ENCODE data around the gene HMG20A. TPM values are rescaled to one million over a fixed set of nuclear protein-coding genes. Genes with fewer than 3 reads are reported as not detected.

The HMG20A gene
- total and polyA plus RNA-seq, 2 of the 13 experiments (the other 11 are each of a cell fraction or from before 2014, with no cell fraction given), result 28.0 to 35.2 TPM

DNA sequence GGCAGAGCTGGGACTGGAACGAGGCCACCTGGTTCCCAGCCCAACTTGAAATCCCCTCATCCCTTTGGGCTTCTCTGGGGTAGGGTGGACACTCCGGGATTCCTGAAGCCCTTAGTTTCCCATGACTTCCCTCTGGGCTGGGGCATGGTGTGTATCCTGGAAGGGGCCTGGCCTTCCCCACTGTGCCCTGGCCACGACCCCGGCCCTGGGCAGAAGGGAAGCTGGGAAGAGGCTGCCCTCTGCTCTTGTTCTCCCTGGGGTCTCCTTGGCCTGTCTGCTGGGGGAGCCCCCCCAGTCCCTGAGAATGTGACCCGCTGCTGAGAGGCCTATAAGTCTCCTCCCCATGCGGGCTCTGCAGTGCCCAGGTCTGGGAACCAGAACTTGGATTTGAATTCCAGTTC is 107.1 kb downstream of the HMG20A start (continued):
- no peak for TF ChIP-seq ZBTB43 (CRISPR knock-in tag; conservative IDR thresholded peaks at IDR 0.05)
- TF ChIP-seq ZNF382 (CRISPR knock-in tag; IDR thresholded peaks at IDR 0.05; ENCODE audit: borderline replicate concordance), result no peak
- no peak for TF ChIP-seq KMT2A (CRISPR knock-in tag; IDR thresholded peaks at IDR 0.05)
- TF ChIP-seq, protein P1, sequence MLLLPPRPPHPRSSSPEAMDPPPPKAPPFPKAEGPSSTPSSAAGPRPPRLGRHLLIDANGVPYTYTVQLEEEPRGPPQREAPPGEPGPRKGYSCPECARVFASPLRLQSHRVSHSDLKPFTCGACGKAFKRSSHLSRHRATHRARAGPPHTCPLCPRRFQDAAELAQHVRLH (CRISPR knock-in tag; IDR thresholded peaks at IDR 0.05; ENCODE audit: borderline replicate concordance, low read depth), result no peak
- peak; percentile 71; the same call in 1 of the 2 replicates for TF ChIP-seq ZNF30 (CRISPR knock-in tag; IDR thresholded peaks at IDR 0.05)
- no peak for TF ChIP-seq ZKSCAN8 (CRISPR knock-in tag; IDR thresholded peaks at IDR 0.05; ENCODE audit: borderline replicate concordance)
- TF ChIP-seq, protein P2, sequence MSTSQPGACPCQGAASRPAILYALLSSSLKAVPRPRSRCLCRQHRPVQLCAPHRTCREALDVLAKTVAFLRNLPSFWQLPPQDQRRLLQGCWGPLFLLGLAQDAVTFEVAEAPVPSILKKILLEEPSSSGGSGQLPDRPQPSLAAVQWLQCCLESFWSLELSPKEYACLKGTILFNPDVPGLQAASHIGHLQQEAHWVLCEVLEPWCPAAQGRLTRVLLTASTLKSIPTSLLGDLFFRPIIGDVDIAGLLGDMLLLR (CRISPR knock-in tag; IDR thresholded peaks at IDR 0.05), result no peak
- TF ChIP-seq NCOA1 (CRISPR knock-in tag; IDR thresholded peaks at IDR 0.05), result 0 out of 2 replicates have a peak, but pooled peaks have one; percentile 55
- no peak for TF ChIP-seq ZNF883 (CRISPR knock-in tag; IDR thresholded peaks at IDR 0.05; ENCODE audit: not compliant biosample characterization)
- no peak for TF ChIP-seq STAG1 (CRISPR knock-in tag; IDR thresholded peaks at IDR 0.05)
- no peak for TF ChIP-seq ZNF205 (CRISPR knock-in tag; IDR thresholded peaks at IDR 0.05)
- TF ChIP-seq ZNF607 (CRISPR knock-in tag; IDR thresholded peaks at IDR 0.05; ENCODE audit: borderline replicate concordance), result 0 out of 2 replicates have a peak, but pooled peaks have one; percentile 3
- TF ChIP-seq ZNF234 (CRISPR knock-in tag; conservative IDR thresholded peaks at IDR 0.05), result no peak
- TF ChIP-seq, protein P3, sequence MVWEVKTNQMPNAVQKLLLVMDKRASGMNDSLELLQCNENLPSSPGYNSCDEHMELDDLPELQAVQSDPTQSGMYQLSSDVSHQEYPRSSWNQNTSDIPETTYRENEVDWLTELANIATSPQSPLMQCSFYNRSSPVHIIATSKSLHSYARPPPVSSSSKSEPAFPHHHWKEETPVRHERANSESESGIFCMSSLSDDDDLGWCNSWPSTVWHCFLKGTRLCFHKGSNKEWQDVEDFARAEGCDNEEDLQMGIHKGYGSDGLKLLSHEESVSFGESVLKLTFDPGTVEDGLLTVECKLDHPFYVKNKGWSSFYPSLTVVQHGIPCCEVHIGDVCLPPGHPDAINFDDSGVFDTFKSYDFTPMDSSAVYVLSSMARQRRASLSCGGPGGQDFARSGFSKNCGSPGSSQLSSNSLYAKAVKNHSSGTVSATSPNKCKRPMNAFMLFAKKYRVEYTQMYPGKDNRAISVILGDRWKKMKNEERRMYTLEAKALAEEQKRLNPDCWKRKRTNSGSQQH (CRISPR knock-in tag; IDR thresholded peaks at IDR 0.05; ENCODE audit: low read depth), result no peak
- no peak for TF ChIP-seq SMC3 (IDR thresholded peaks at IDR 0.05; ENCODE audit: low read length)
- 0 out of 2 replicates have a peak, but pooled peaks have one; percentile 28 for TF ChIP-seq ZMYM4 (CRISPR knock-in tag; IDR thresholded peaks at IDR 0.05)
- TF ChIP-seq IKZF4 (CRISPR knock-in tag; IDR thresholded peaks at IDR 0.05; ENCODE audit: borderline replicate concordance, low read depth, not compliant biosample characterization), result no peak
- no peak for TF ChIP-seq MEIS1 (CRISPR knock-in tag; IDR thresholded peaks at IDR 0.05; ENCODE audit: borderline replicate concordance)
- no peak for TF ChIP-seq REXO4 (CRISPR knock-in tag; IDR thresholded peaks at IDR 0.05; ENCODE audit: borderline replicate concordance)
- TF ChIP-seq MED1 (CRISPR knock-in tag; IDR thresholded peaks at IDR 0.05), result no peak
- no peak for TF ChIP-seq TAF1 (CRISPR knock-in tag; IDR thresholded peaks at IDR 0.05)
- no peak for TF ChIP-seq CHD4 (IDR thresholded peaks at IDR 0.05; ENCODE audit: borderline replicate concordance, low read length)
- no peak for TF ChIP-seq TRIM22 (IDR thresholded peaks at IDR 0.05)
- TF ChIP-seq, protein P4, sequence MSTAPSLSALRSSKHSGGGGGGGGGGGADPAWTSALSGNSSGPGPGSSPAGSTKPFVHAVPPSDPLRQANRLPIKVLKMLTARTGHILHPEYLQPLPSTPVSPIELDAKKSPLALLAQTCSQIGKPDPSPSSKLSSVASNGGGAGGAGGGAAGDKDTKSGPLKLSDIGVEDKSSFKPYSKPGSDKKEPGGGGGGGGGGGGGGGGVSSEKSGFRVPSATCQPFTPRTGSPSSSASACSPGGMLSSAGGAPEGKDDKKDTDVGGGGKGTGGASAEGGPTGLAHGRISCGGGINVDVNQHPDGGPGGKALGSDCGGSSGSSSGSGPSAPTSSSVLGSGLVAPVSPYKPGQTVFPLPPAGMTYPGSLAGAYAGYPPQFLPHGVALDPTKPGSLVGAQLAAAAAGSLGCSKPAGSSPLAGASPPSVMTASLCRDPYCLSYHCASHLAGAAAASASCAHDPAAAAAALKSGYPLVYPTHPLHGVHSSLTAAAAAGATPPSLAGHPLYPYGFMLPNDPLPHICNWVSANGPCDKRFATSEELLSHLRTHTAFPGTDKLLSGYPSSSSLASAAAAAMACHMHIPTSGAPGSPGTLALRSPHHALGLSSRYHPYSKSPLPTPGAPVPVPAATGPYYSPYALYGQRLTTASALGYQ (CRISPR knock-in tag; IDR thresholded peaks at IDR 0.05), result no peak
- 0 out of 2 replicates have a peak, but pooled peaks have one; percentile 3 for TF ChIP-seq ZNF329 (CRISPR knock-in tag; IDR thresholded peaks at IDR 0.05; ENCODE audit: low read depth)

All from HepG2 (cell line).